ENCODE results near the gene MRAS.
"Not testable (repeated sequence)": the region's sequence is repeated elsewhere in the genome, so short reads cannot be mapped to it uniquely, and the experiment has no call there.

MRAS gene

GRCh38 chr3:138408751-138409570 lies 60.6 kb downstream of the MRAS start:
- DNase-seq (ENCODE audit: low read depth): no peak
- no peak for TF ChIP-seq CTCF (IDR thresholded peaks at IDR 0.05; ENCODE audit: insufficient read depth, low read depth, low read length, missing control alignments)
- no peak overlapping the region for H3K4me3 ChIP-seq (ENCODE audit: low read length)

- peak; percentile 24 for DNase-seq (ENCODE audit: low read depth)
- TF ChIP-seq CTCF (IDR thresholded peaks at IDR 0.05; ENCODE audit: insufficient read depth, low read depth, low read length, missing control alignments): no peak
These were observed 64.6 kb downstream of the MRAS start for GRCh38 chr3:138412821-138413551.

GRCh38 chr3:138416236-138416635 lies 67.9 kb downstream of the MRAS start:
- not testable (repeated sequence) for DNase-seq (ENCODE audit: low read depth); H3K4me3 ChIP-seq (ENCODE audit: low read length)

More at GRCh38 chr3:138412821-138413551, 64.6 kb downstream of the MRAS start:
- H3K4me3 ChIP-seq (ENCODE audit: low read length): no peak overlapping the region

GRCh38 chr3:138417559-138417982 lies 69.2 kb downstream of the MRAS start:
- DNase-seq (ENCODE audit: low read depth): peak; percentile 82
- peak; percentile 97 for TF ChIP-seq CTCF (IDR thresholded peaks at IDR 0.05; ENCODE audit: insufficient read depth, low read depth, low read length, missing control alignments)
- H3K4me3 ChIP-seq (ENCODE audit: low read length): no peak overlapping the region

GRCh38 chr3:138418601-138419206 lies 70.3 kb downstream of the MRAS start:
- no peak for TF ChIP-seq CTCF (IDR thresholded peaks at IDR 0.05; ENCODE audit: insufficient read depth, low read depth, low read length, missing control alignments)

GRCh38 chr3:138423316-138423715 lies 74.9 kb downstream of the MRAS start:
- TF ChIP-seq CTCF (IDR thresholded peaks at IDR 0.05; ENCODE audit: insufficient read depth, low read depth, low read length, missing control alignments): no peak
- no peak overlapping the region for H3K4me3 ChIP-seq (ENCODE audit: low read length)
- DNase-seq (ENCODE audit: low read depth): no peak

More at GRCh38 chr3:138418601-138419206, 70.3 kb downstream of the MRAS start:
- DNase-seq (ENCODE audit: low read depth): no peak
- H3K4me3 ChIP-seq (ENCODE audit: low read length): no peak overlapping the region

GRCh38 chr3:138424323-138424722 lies 75.9 kb downstream of the MRAS start:
- DNase-seq (ENCODE audit: low read depth): no peak
- no peak for TF ChIP-seq CTCF (IDR thresholded peaks at IDR 0.05; ENCODE audit: insufficient read depth, low read depth, low read length, missing control alignments)
- H3K4me3 ChIP-seq (ENCODE audit: low read length): no peak overlapping the region

Measured in epithelial cell of esophagus (primary cell).